Measurements from ENCODE around the gene FBXO46.

DNA sequence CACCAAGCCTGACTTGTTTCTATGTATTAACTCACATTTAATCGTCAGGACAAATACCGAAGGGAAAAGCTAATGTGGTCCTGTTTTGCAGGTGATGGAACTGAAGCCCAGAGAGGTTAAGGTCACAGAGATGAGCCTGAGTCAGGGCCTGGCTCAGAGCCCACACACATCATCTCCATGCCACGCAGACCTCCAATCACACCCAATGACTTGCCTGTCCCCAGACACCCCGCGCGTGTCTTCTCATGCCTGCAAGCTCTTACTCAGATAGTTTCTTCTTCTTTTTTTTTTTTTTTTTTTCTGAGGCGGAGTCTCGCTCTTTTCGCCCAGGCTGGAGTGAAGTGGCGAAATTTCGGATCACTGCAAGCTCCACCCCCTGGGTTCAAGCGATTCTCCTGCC, 21.9 kb upstream of the FBXO46 start:
- TF ChIP-seq, protein P1, sequence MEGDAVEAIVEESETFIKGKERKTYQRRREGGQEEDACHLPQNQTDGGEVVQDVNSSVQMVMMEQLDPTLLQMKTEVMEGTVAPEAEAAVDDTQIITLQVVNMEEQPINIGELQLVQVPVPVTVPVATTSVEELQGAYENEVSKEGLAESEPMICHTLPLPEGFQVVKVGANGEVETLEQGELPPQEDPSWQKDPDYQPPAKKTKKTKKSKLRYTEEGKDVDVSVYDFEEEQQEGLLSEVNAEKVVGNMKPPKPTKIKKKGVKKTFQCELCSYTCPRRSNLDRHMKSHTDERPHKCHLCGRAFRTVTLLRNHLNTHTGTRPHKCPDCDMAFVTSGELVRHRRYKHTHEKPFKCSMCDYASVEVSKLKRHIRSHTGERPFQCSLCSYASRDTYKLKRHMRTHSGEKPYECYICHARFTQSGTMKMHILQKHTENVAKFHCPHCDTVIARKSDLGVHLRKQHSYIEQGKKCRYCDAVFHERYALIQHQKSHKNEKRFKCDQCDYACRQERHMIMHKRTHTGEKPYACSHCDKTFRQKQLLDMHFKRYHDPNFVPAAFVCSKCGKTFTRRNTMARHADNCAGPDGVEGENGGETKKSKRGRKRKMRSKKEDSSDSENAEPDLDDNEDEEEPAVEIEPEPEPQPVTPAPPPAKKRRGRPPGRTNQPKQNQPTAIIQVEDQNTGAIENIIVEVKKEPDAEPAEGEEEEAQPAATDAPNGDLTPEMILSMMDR (conservative IDR thresholded peaks at IDR 0.05; ENCODE audit: low read length) = no peak
- TF ChIP-seq EZH2phosphoT487 (IDR thresholded peaks at IDR 0.05; ENCODE audit: borderline replicate concordance, low read depth, low read length) = no peak
